IPS-15b (cell line): ENCODE measurements around the gene RGL2.

Source experiments
- H3K27me3 ChIP-seq: one replicate; pipeline ENCODE4 v1.6.1; 2013; ENCODE audit warnings: low read length; ENCODE audit not compliant: control insufficient read depth, insufficient read depth
- H3K36me3 ChIP-seq: one replicate; pipeline ENCODE4 v1.6.1; 2013; ENCODE audit warnings: low read length; ENCODE audit not compliant: control insufficient read depth, insufficient read depth
- H3K4me1 ChIP-seq: one replicate; pipeline ENCODE4 v1.6.1; 2013; ENCODE audit warnings: mild to moderate bottlenecking, low read length; ENCODE audit not compliant: control insufficient read depth, insufficient read depth
- H3K4me3 ChIP-seq: one replicate; pipeline ENCODE4 v1.5.1; 2013; ENCODE audit warnings: low read depth, low read length
- H3K9ac ChIP-seq: one replicate; pipeline ENCODE4 v1.6.1; 2013; ENCODE audit warnings: low read depth, mild to moderate bottlenecking, low read length
- H3K9me3 ChIP-seq: one replicate; pipeline ENCODE4 v1.6.1; 2013; ENCODE audit warnings: mild to moderate bottlenecking, low read length; ENCODE audit not compliant: control insufficient read depth, insufficient read depth

Gene RGL2

DNA sequence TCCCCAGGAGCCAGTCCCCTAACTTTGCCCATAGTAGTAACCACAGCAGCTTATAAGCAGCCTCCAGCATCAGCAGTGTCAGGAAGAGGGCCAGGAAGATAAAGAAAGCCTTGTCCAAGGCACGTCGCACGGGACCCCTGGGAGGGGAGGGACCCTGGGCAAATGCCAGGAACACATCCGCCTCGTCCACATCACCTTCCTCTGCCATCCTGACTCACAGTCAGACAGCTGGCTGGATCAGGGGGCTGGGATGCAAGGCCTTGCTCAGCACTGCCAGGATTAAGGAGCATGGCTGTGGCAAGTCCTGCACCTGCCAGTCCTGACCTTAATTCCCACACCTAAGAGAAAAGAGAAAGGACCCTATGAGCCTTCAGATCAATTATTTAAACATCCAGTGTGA lies 30.3 kb upstream of the RGL2 start:
- no peaks in the 10 kb centered on the region for H3K36me3 ChIP-seq
- peaks cover 3% of the 10 kb centered on the region for H3K4me1 ChIP-seq
- H3K4me3 ChIP-seq, result no peak overlapping the region
- no peak overlapping the region for H3K9ac ChIP-seq
- H3K9me3 ChIP-seq, result no peaks in the 10 kb centered on the region
- no peaks in the 10 kb centered on the region for H3K27me3 ChIP-seq

DNA sequence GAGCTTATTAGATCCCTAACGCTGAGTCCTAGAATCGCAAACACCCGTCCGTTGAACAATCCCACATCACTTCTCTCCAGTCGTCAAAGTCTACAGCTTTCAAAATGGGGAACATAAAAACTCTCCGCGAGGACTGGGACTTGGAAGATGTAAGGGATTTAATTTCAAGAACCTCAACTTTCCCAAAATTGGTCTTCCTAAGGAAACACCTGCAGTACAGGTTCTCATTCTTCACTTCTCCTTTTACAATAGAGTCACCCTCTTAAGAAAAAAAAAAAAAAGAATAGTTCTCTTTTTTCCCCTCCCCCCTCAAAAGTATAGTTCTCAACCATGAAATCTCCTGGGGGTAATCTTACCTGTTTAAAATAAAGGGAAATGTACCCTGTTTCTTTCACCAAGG lies 25.4 kb upstream of the RGL2 start:
- Histone ChIP-seq H3K27me3 (no peaks in the 10 kb centered on the region), H3K4me3 (peak overlapping the region; percentile 78), H3K9ac (no peak overlapping the region), H3K9me3 (no peaks in the 10 kb centered on the region), H3K4me1 (peaks cover 12% of the 10 kb centered on the region), H3K36me3 (peaks cover 20% of the 10 kb centered on the region)

DNA sequence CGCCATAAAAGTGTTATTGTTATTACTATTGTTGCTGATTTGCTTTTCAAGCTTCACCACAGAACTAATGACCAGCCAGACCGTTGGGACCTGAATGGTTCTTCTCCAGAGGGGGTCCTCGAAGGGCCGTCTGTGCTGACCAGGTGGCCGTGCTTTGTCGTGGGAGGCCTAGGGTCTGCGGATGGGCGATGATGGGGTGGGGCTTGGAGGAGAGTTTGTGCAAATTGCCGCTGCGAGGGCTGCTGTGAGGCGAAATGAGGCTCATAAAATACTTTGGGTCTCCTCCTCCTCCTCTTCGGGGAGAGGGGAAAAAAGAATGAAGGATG lies 24.8 kb upstream of the RGL2 start:
- Histone ChIP-seq H3K4me1 (peaks cover 12% of the 10 kb centered on the region), H3K4me3 (peak overlapping the region; percentile 78), H3K9ac (no peak overlapping the region), H3K36me3 (peaks cover 26% of the 10 kb centered on the region), H3K9me3 (no peaks in the 10 kb centered on the region), H3K27me3 (no peaks in the 10 kb centered on the region)

DNA sequence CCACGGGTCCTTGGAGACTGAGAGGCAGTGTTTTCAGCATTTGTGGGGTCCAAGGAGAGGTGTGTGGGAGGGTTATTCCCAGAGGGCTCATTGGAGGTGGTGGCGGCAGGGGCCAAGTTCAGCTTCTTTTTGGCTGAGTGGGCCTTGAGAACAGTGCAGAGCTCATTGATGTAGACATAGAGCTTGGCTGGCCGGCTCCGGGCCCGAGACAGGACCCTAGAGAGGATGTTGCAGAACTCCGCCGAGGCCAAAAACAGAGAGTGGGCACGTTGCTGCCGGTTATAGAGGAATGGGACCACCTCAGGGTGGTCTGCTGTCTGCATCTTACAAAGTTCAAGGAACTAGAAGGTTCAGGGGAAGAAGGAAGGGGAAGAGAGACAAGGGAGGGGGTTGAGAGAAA lies 22.5 kb upstream of the RGL2 start:
- no peaks in the 10 kb centered on the region for H3K9me3 ChIP-seq
- H3K27me3 ChIP-seq, result no peaks in the 10 kb centered on the region
- H3K4me1 ChIP-seq, result peaks cover 17% of the 10 kb centered on the region
- H3K36me3 ChIP-seq, result peaks cover 27% of the 10 kb centered on the region
- H3K4me3 ChIP-seq, result peak overlapping the region; percentile 78
- H3K9ac ChIP-seq, result no peak overlapping the region

DNA sequence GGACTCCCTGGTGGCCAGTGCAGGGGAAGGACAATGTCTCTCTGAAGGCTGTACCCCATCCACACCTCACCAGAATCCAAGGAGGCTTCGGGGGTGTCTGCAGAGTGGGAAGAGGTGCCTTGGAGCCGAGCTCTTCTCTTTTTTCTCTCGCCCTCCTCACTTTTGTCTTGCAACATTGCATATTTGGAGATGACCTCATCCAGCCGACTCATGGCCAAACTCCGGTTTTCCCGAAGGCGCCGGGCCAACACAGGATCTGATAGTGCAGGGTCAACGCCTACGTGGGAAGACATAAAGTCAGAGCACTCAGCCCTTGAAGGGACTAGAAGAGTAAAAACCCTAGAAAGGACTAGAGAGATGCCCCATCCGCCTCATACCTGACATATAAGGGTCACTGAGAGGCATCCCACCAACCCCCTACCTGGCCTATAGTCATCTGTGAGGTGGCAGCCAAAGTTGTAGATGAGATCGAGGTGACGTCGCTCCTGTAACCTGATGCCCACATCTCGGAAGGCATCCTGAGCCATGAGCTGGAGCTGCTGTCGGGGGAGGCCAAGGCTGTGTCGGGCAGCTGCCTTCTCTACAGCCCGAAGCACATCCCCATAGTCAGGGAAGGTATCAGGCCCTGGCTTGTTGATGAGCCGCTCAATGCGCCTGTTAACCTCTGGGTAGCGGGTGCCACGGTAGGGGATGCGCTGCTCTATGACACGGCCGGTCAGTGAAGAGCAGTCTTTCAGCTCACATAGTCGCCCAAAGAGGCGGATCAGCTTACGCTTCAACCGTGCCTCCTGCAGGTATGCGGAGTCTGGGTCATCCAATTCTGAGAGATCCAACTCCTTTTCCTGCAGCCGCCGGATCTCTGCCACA lies 21.8 kb upstream of the RGL2 start:
- Histone ChIP-seq H3K4me3 (peak overlapping the region; percentile 22), H3K27me3 (no peaks in the 10 kb centered on the region), H3K4me1 (peaks cover 17% of the 10 kb centered on the region), H3K9ac (no peak overlapping the region), H3K9me3 (no peaks in the 10 kb centered on the region), H3K36me3 (peaks cover 30% of the 10 kb centered on the region)

DNA sequence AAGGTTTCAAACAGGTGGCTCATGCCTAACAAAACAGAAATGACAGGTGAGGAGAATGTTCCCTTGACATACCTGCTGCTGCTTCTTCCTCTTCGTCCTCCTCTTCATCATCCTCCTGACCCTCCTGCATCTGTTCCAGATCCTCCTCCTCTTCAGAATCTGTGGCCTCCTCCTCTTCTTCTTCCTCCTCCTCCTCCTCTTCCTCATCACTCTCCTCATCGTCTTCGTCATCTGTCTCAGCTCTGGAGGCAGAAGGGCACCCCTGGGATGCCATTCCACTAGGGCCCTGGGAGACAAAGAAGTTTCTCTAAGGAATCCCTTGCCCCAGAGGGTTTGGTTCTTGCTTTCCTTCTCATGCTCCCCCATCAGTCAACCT lies 21.2 kb upstream of the RGL2 start:
- no peaks in the 10 kb centered on the region for H3K27me3 ChIP-seq
- H3K9ac ChIP-seq, result no peak overlapping the region
- H3K4me3 ChIP-seq, result no peak overlapping the region
- H3K9me3 ChIP-seq, result no peaks in the 10 kb centered on the region
- peaks cover 30% of the 10 kb centered on the region for H3K36me3 ChIP-seq
- H3K4me1 ChIP-seq, result peaks cover 21% of the 10 kb centered on the region

DNA sequence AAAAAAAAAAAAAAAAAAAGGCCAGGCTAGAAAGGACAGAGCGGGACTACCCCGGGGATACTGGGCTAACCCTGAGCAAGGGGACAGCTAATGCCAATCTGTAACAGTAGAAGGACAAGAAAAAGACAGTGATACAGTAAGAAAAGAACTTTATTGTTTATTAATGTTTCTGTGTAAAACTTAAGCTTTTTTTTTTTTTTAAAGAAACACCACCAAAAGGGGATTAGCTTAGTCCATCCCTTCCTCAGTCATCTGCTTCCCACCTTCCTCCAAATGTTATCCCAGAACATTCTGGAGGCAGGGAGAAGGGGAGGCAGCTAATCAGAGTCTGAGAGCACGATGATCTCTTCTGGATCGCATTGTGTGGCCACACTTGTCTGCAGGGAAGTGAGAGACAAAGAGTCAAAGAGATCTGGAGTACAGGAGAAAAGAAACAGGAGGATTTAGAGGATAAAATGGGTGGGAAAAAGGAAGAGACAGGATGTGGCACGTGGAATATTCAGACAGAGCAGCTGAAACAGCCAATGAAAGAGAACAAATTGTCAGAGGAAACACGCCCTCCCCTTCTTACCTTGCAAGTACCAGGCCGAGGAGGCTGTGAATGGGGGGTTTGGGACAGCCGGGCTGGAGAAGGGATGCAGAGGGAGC lies 19.8 kb upstream of the RGL2 start:
- Histone ChIP-seq H3K27me3 (no peaks in the 10 kb centered on the region), H3K9ac (no peak overlapping the region), H3K4me3 (peak overlapping the region; percentile 88), H3K36me3 (peaks cover 30% of the 10 kb centered on the region), H3K4me1 (peaks cover 16% of the 10 kb centered on the region), H3K9me3 (no peaks in the 10 kb centered on the region)

DNA sequence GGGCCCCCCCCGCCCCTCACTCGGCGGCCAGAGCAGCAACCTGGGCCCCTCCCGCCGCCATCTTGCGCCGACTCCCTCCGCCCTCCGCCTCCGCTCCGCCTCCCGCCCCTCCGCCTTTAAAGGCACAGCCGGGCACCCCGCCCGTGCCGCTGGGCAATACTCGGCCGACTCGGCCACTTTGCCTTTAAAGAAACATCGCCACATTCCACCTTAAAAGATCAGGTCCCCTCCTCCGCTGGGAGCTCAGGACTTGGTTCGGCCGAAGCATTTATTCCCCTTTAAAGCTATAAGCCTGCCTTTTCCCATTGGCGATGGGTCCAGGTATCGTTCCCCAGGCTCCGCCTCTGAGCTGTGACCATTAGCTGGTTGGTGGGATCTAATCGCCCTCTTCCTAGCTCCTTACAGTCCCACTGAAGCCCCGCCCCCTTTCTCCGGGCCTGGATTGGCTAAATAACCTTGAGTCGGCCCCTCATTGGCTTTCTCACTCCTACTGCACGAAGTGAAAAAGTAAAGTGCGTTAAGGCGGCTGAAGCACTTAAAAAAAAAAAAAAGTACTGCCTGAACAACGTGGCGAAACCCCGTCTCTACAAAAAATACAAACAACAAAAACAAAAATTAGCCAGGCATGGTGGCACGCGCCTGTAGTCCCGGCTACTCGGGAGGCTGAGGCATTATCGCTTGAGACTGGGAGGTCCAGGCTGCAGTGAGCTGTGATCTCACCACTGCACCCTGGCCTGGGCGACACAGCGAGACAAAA lies 19.1 kb upstream of the RGL2 start, which contains the start of gene ZBTB22:
Gene ZBTB22 (minus strand): TSS at position 76 of the 757 bp plus-strand sequence. CDS start 828 bp downstream, outside the sequence.
- Histone ChIP-seq H3K36me3 (peaks cover 30% of the 10 kb centered on the region), H3K9me3 (no peaks in the 10 kb centered on the region), H3K27me3 (no peaks in the 10 kb centered on the region), H3K4me3 (peak within 1 kb of the TSS; percentile 88), H3K4me1 (peaks cover 16% of the 10 kb centered on the region), H3K9ac (peak within 1 kb of the TSS; percentile 71)

DNA sequence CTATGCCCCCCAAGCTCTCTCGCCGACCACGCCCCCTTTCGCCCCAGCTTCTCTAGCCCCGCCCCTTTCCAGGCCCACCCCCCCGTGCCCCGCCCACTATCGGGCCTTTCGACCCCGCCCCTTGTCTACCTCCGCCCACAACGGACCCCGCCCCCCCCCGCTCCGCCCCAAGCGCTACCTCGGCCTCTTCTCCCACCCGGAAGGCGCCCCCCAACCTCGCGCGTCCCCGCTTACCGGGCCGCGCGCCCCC lies 18.6 kb upstream of the RGL2 start:
- no peak overlapping the region for H3K9ac ChIP-seq
- peaks cover 30% of the 10 kb centered on the region for H3K36me3 ChIP-seq
- H3K27me3 ChIP-seq, result no peaks in the 10 kb centered on the region
- no peaks in the 10 kb centered on the region for H3K9me3 ChIP-seq
- peaks cover 16% of the 10 kb centered on the region for H3K4me1 ChIP-seq
- peak overlapping the region; percentile 54 for H3K4me3 ChIP-seq

DNA sequence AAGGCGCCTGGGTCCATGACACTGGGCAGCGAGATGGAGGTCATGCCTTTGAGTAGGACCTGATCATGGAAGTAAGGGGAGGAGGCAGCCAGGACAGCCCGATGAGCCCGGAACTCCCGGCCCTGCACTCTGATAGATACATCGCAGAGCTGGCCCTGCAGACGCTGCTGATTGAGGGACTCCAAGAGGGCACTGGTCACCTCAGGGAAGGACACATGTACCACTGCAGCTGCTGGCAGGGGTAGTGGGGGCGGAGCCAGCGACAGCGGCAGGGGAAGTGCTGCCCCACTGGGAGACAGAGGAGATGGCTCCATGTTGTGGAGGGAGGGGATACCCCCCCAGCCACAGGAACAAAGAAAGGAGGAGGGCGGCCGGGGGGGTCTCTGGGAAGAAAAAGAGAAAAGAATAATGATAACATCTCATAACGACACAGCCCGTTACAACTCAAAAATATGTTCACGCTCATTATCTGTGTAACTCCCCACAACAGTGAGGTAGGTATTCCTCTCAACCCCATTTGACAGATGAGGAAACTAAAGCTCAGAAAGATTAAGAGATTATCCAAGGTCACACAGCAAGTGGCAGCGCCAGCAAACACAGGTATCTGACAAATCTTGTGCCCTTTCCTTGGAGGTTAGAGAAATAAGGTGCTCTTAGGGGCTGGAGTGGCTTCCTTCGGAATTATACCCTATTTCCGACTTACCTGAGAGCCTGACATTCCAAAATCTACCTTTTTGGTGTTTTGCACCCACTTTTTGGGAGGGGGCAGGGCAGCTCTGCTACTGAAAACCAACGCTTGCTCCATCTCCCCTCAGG lies 18.1 kb upstream of the RGL2 start:
- peak overlapping the region; percentile 54 for H3K4me3 ChIP-seq
- no peaks in the 10 kb centered on the region for H3K9me3 ChIP-seq
- H3K4me1 ChIP-seq, result peaks cover 16% of the 10 kb centered on the region
- H3K27me3 ChIP-seq, result no peaks in the 10 kb centered on the region
- H3K36me3 ChIP-seq, result peaks cover 30% of the 10 kb centered on the region
- H3K9ac ChIP-seq, result no peak overlapping the region

DNA sequence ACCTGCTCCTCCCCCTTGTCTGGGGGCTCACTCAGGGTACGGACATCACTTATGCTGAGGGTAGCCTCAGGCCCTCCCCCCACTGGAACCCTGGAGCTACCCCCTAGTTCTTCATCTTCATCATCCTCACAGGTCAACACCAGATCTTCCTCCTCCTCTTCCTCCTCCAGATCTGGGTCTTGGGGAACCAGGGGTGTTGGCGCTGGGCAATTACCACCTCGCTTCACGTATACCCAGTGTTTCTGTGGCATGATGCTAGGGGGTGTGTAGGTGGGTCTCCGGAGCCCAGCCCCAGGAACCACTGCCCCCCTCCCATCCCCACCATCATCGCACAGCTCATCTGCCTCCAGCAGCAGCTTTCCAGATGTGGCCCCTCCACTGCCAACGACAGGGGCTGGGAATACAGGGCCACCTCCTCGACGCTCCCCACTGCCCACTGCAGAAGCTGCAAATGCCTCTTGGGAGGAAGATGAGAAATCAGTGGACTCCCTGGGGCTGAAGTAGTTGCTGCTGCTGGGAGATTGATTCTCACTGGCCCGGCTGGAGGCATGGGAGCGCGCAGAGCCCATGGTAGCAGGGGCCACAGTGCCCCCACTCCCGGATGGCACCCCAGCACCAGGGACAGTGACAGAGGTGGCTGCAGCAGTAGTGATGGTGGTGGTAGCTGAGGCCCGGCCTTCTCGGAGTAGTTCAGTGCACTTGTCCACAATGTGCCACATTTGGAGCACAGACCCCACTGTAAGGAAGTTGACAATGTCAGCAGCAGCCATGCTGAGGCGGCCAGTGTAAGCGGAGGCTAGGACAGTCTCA lies 17.3 kb upstream of the RGL2 start:
- H3K9ac ChIP-seq, result no peak overlapping the region
- H3K4me1 ChIP-seq, result peaks cover 15% of the 10 kb centered on the region
- no peaks in the 10 kb centered on the region for H3K27me3 ChIP-seq
- peak overlapping the region; percentile 96 for H3K4me3 ChIP-seq
- H3K9me3 ChIP-seq, result no peaks in the 10 kb centered on the region
- peaks cover 27% of the 10 kb centered on the region for H3K36me3 ChIP-seq
